Gastroesophageal sphincter (tissue), 3 donors: ENCODE results near the gene DYNC2H1.

ENCODE experiments used
- CTCF ChIP-seq, 4 experiments: fragments of 200-600 bp in 2 of 4; fragments of 450-650 bp in 2 of 4; sonication (generic) in 1 of 4; IDR thresholded peaks; one replicate each; pipeline ENCODE4 v1.5.1; 2017 to 2019; ENCODE audit warnings: antibody characterized with exemption in 4 of 4, mild to moderate bottlenecking in 2 of 4, moderate library complexity in 2 of 4
- EP300 ChIP-seq: sonication (generic); formaldehyde crosslinking; IDR thresholded peaks from one replicate; pipeline ENCODE4 v1.6.1; 2017; ENCODE audit warnings: antibody characterized with exemption, mild to moderate bottlenecking
- POLR2A ChIP-seq, 2 donors: fragments of 450-650 bp; IDR thresholded peaks; one replicate each; pipeline ENCODE4 v1.6.1; 2017; ENCODE audit warnings: antibody characterized with exemption in 2 of 2, mild to moderate bottlenecking in 2 of 2, moderate library complexity in 1 of 2
- POLR2AphosphoS5 ChIP-seq: sonication (generic); formaldehyde crosslinking; IDR thresholded peaks from one replicate; pipeline ENCODE4 v1.6.1; 2017; ENCODE audit warnings: antibody characterized with exemption

- TF ChIP-seq CTCF (IDR thresholded peaks at IDR 0.05) = no peak
- no peak for TF ChIP-seq POLR2AphosphoS5
- no peak for TF ChIP-seq POLR2A (IDR thresholded peaks at IDR 0.05)
- TF ChIP-seq EP300 = no peak
These were observed 1.2 kb downstream of the DYNC2H1 start for GRCh38 chr11:103110391-103110790.
